GM23248 (cell line): ENCODE measurements around the gene MFSD1. TPM values are rescaled to one million over a fixed set of nuclear protein-coding genes. Genes with fewer than 3 reads are reported as not detected.
"Not testable (repeated sequence)": the region's sequence is repeated elsewhere in the genome, so short reads cannot be mapped to it uniquely, and the experiment has no call there.

Experiments used
- DNase-seq: peaks from one replicate; pipeline ENCODE4 v3.0.0-alpha.2; 2015
- H2AFZ ChIP-seq: fragments of 200-600 bp; sonication (generic); 2 replicates; pipeline ENCODE4 v1.6.1; 2016; ENCODE audit warnings: antibody characterized with exemption
- H3F3A ChIP-seq: fragments of 200-600 bp; sonication (generic); 2 replicates; pipeline ENCODE4 v1.6.1; 2016; ENCODE audit warnings: mild to moderate bottlenecking, antibody characterized with exemption, mixed run types; ENCODE audit not compliant: insufficient read depth
- H3K27ac ChIP-seq: fragments of 200-600 bp; sonication (generic); 2 replicates; pipeline ENCODE4 v1.5.1; 2016; ENCODE audit warnings: mild to moderate bottlenecking
- H3K27me3 ChIP-seq: fragments of 200-600 bp; sonication (generic); replicated peaks from 2 replicates; pipeline ENCODE4 v1.6.1; 2016; ENCODE audit warnings: mild to moderate bottlenecking; ENCODE audit not compliant: insufficient read depth
- H3K36me3 ChIP-seq: fragments of 200-600 bp; sonication (generic); 2 replicates; pipeline ENCODE4 v1.6.1; 2016; ENCODE audit warnings: low read depth, mild to moderate bottlenecking
- H3K4me1 ChIP-seq: fragments of 200-600 bp; sonication (generic); 2 replicates; pipeline ENCODE4 v1.6.1; 2016; ENCODE audit warnings: mild to moderate bottlenecking; ENCODE audit not compliant: insufficient read depth
- H3K4me2 ChIP-seq: fragments of 200-600 bp; sonication (generic); one replicate; pipeline ENCODE4 v1.6.1; 2016; ENCODE audit warnings: mild to moderate bottlenecking; ENCODE audit not compliant: unreplicated experiment
- H3K4me3 ChIP-seq: fragments of 200-600 bp; sonication (generic); 2 replicates; pipeline ENCODE4 v1.5.1; 2016; ENCODE audit warnings: mild to moderate bottlenecking
- H3K79me2 ChIP-seq: fragments of 200-600 bp; sonication (generic); 2 replicates; pipeline ENCODE4 v1.6.1; 2016; ENCODE audit warnings: mild to moderate bottlenecking; ENCODE audit not compliant: insufficient read depth
- H3K9ac ChIP-seq: fragments of 200-600 bp; sonication (generic); 2 replicates; pipeline ENCODE4 v1.6.1; 2016; ENCODE audit warnings: mild to moderate bottlenecking
- H3K9me2 ChIP-seq: fragments of 200-600 bp; sonication (generic); 2 replicates; pipeline ENCODE4 v1.6.1; 2016; ENCODE audit warnings: mixed run types, mild to moderate bottlenecking, moderate library complexity; ENCODE audit not compliant: insufficient read depth
- H3K9me3 ChIP-seq: fragments of 200-600 bp; sonication (generic); one replicate; pipeline ENCODE4 v1.6.1; 2017; ENCODE audit warnings: low read depth
- H4K20me1 ChIP-seq: fragments of 200-600 bp; sonication (generic); 2 replicates; pipeline ENCODE4 v1.6.0; 2016; ENCODE audit not compliant: insufficient read depth
- EZH2 ChIP-seq: fragments of 200-600 bp; sonication (generic); IDR thresholded peaks from 2 replicates; pipeline ENCODE4 v1.6.1; 2018; ENCODE audit warnings: antibody characterized with exemption, mild to moderate bottlenecking; ENCODE audit not compliant: insufficient read depth, poor library complexity, severe bottlenecking
- EZH2phosphoT487 ChIP-seq: fragments of 200-600 bp; sonication (generic); IDR thresholded peaks from 2 replicates; pipeline ENCODE4 v1.6.1; 2018; ENCODE audit warnings: antibody characterized with exemption, moderate library complexity, mild to moderate bottlenecking, low read depth; ENCODE audit not compliant: insufficient read depth
- WGBS, 2 experiments: methylation state at CpG; one replicate each; pipeline ENCODE4 v1.1.6; 2015 to 2017; ENCODE audit warnings: low lambda C conversion rate in 2 of 2, low coverage in 1 of 2; ENCODE audit errors: missing lambda C conversion rate in 2 of 2; 5-methylcytosine and 5-hydroxymethylcytosine counted together
- in situ Hi-C: fragments of 300-500 bp; cut with MboI; formaldehyde crosslinking; loops from 2 replicates; pipeline ENCODE4 v1.15.0; 2020
- polyA plus RNA-seq: library from polyadenylated mRNA; unstranded; fragments of >200 nt; fragmentation: Nextera tagmentation; extraction: Ambion mirVana; gene quantifications from 2 replicates; pipeline ENCODE4 v1.2.1, GENCODE V29; 2016
- total RNA-seq: library from RNA; depleted of rRNA; stranded (reverse); fragments of >200 nt; shearing (Covaris generic); gene quantifications from 2 replicates; pipeline ENCODE4 v1.2.3, GENCODE V29; 2014

MFSD1 gene
- total and polyA plus RNA-seq, 2 experiments from 2014 or later = 100 to 177 TPM

DNA sequence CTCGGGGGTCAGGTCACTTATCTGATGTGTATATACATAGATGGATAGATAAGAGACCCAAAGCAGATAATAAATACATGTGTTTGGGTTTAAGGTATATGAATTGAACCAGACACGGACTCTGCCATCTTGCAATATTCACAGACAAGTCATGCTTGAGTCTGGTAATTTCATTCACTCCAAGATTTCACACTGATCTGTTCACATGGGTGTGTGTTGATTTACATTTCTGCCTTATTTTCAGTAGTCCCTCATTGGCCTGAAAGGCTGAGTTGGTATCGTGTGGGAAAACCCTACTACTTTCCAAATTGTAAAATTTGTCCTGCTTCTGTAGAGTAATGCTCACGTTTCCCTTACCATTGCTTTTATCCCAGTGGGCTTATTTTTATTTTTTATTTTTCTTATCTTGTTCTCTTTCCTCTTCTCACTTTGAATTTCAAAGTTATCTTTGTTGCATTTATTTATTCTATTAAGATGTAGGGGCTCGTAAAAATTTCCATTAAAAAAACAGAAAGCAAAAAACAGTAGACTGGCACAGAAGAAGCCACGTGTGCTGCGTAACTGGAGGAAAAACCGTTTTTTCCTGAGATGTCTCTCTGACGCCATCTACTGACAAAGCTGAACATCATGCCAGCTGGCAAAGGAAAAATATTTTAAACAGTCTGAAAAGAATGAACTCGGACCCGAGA lies 10.8 kb upstream of the MFSD1 start:
- Histone ChIP-seq H3K4me2 (peak overlapping the region; percentile 57), H2AFZ (peak overlapping the region; percentile 59), H3K9me2 (no peaks in the 10 kb centered on the region), H3K9me3 (no peaks in the 10 kb centered on the region), H3K27ac (no peak overlapping the region), H3K9ac (peak overlapping the region; percentile 53), H3K4me1 (peaks cover 23% of the 10 kb centered on the region), H4K20me1 (no peaks in the 10 kb centered on the region), H3K4me3 (peak overlapping the region; percentile 54), H3K27me3 (no peaks in the 10 kb centered on the region), H3K79me2 (no peaks in the 10 kb centered on the region), H3K36me3 (no peaks in the 10 kb centered on the region), H3F3A (peaks cover 13% of the 10 kb centered on the region)
- 15 to 18% methylated on average over 11 of the region's 11 CpGs for WGBS, 2 experiments
- in situ Hi-C loops = loop anchor here (5.0 to 25.0 kb wide), 3 partner anchors 64 to 254 kb away; no protein-coding TSS in a partner anchor
- TF ChIP-seq EZH2 (no peak), EZH2phosphoT487 (no peak)
- DNase-seq = peak; percentile 92

GRCh38 chr3:158791590-158791920 lies 10.3 kb upstream of the MFSD1 start:
- peaks cover 13% of the 10 kb centered on the region for H3F3A ChIP-seq
- H3K27me3 ChIP-seq, H3K36me3 ChIP-seq, H3K9ac ChIP-seq, H3K9me2 ChIP-seq, H3K27ac ChIP-seq, H3K79me2 ChIP-seq, H2AFZ ChIP-seq, H3K9me3 ChIP-seq, DNase-seq, H4K20me1 ChIP-seq: not testable (repeated sequence)
- 0% methylated on average over 1 of the region's 1 CpG for WGBS, 2 experiments
- H3K4me1 ChIP-seq = peaks cover 23% of the 10 kb centered on the region
- in situ Hi-C loops = loop anchor here (5.0 to 25.0 kb wide), 3 partner anchors 64 to 254 kb away; no protein-coding TSS in a partner anchor
- peak overlapping the region; percentile 57 for H3K4me2 ChIP-seq
- peak overlapping the region; percentile 54; the same call in 1 of the 2 replicates for H3K4me3 ChIP-seq

GRCh38 chr3:158792709-158793108 lies 9.1 kb upstream of the MFSD1 start:
- Histone ChIP-seq H3K4me1 (peaks cover 23% of the 10 kb centered on the region), H2AFZ (0 out of 2 replicates have a peak overlapping the region, but pooled peaks have one; percentile 6), H3K4me3 (0 out of 2 replicates have a peak overlapping the region, but pooled peaks have one; percentile 19), H3F3A (peaks cover 13% of the 10 kb centered on the region), H3K9me2 (no peaks in the 10 kb centered on the region), H3K79me2 (no peaks in the 10 kb centered on the region), H3K9ac (peak overlapping the region; percentile 53), H3K4me2 (peak overlapping the region; percentile 58), H3K27ac (peak overlapping the region; percentile 75), H3K9me3 (no peaks in the 10 kb centered on the region), H3K27me3 (no peaks in the 10 kb centered on the region), H3K36me3 (no peaks in the 10 kb centered on the region), H4K20me1 (no peaks in the 10 kb centered on the region)
- no peak for TF ChIP-seq EZH2phosphoT487
- TF ChIP-seq EZH2 = no peak
- peak; percentile 97 for DNase-seq
- in situ Hi-C loops = loop anchor here (5.0 to 25.0 kb wide), 3 partner anchors 65 to 255 kb away; no protein-coding TSS in a partner anchor
- WGBS, 2 experiments = 30 to 32% methylated on average over 8 of the region's 8 CpGs

- Histone ChIP-seq H3K4me2 (no peak overlapping the region), H3K9ac (no peak overlapping the region), H2AFZ (no peak overlapping the region), H4K20me1 (no peaks in the 10 kb centered on the region), H3F3A (peaks cover 13% of the 10 kb centered on the region), H3K27ac (no peak overlapping the region), H3K9me3 (no peaks in the 10 kb centered on the region), H3K4me3 (no peak overlapping the region), H3K9me2 (no peaks in the 10 kb centered on the region), H3K4me1 (peaks cover 18% of the 10 kb centered on the region), H3K36me3 (no peaks in the 10 kb centered on the region), H3K27me3 (no peaks in the 10 kb centered on the region), H3K79me2 (no peaks in the 10 kb centered on the region)
- DNase-seq = no peak
- TF ChIP-seq EZH2phosphoT487 = no peak
- in situ Hi-C loops = loop anchor here (5.0 to 25.0 kb wide), 3 partner anchors 67 to 257 kb away; no protein-coding TSS in a partner anchor
- WGBS, 2 experiments = 90 to 95% methylated on average over 2 of the region's 2 CpGs
Observed at GRCh38 chr3:158794206-158794605, 7.6 kb upstream of the MFSD1 start.
